WTC11 (cell line): ENCODE measurements around the gene SLC29A1. TPM values are rescaled to one million over a fixed set of nuclear protein-coding genes. Genes with fewer than 3 reads are reported as not detected.

Experiments used
- ATAC-seq: fragments of 200-7000 bp; cut with Tn5 transposase; 2 replicates; pipeline ENCODE4 v1.10.0; 2021; ENCODE audit warnings: mild to moderate bottlenecking, moderate library complexity
- CTCF ChIA-PET: fragments of 300-600 bp; sonication (Branson Sonifier 250); formaldehyde crosslinking; loops from one replicate; lab custom pipeline; 2021; ENCODE audit warnings: antibody characterized with exemption; lab: Charles Lee
- POLR2A ChIA-PET: fragments of 350-600 bp; sonication (Branson Sonifier 250); formaldehyde crosslinking; loops from one replicate; lab custom pipeline; 2021; ENCODE audit warnings: antibody characterized with exemption; lab: Charles Lee
- DNase-seq: peaks from one replicate; pipeline ENCODE4 v3.0.0; 2021; ENCODE audit warnings: low spot score
- H3K27ac Mint-ChIP-seq: 2 replicates; pipeline ENCODE4 v1.8.0; 2021; ENCODE audit warnings: mixed read lengths
- H3K27me3 Mint-ChIP-seq: 2 replicates; pipeline ENCODE4 v1.8.0; 2021; ENCODE audit warnings: low read depth, mild to moderate bottlenecking, moderate library complexity, mixed read lengths
- H3K36me3 Mint-ChIP-seq: 2 replicates; pipeline ENCODE4 v1.8.0; 2021; ENCODE audit warnings: mixed read lengths
- H3K4me1 Mint-ChIP-seq: 2 replicates; pipeline ENCODE4 v1.8.0; 2022; ENCODE audit warnings: mixed read lengths
- H3K4me3 Mint-ChIP-seq: 2 replicates; pipeline ENCODE4 v1.8.0; 2021; ENCODE audit warnings: mild to moderate bottlenecking, moderate library complexity, mixed read lengths
- H3K9me3 Mint-ChIP-seq: 2 replicates; pipeline ENCODE4 v1.8.0; 2021; ENCODE audit warnings: mixed read lengths
- GABPB1 ChIP-seq: sonication (generic); formaldehyde crosslinking; IDR thresholded peaks from 2 replicates; pipeline ENCODE4 v1.8.1; 2023; ENCODE audit warnings: mild to moderate bottlenecking, missing genetic modification reagents
- JAZF1 ChIP-seq: fragments of 250-450 bp; sonication (Bioruptor Pico); IDR thresholded peaks from 2 replicates; pipeline ENCODE4 v1.9.0; 2021; ENCODE audit warnings: moderate library complexity, mild to moderate bottlenecking, inconsistent platforms
- PRRX2 ChIP-seq: fragments of 250-450 bp; sonication (Bioruptor Pico); IDR thresholded peaks from 2 replicates; pipeline ENCODE4 v1.8.0; 2021; ENCODE audit warnings: mild to moderate bottlenecking
- TCF7 ChIP-seq: sonication (generic); formaldehyde crosslinking; IDR thresholded peaks from 2 replicates; pipeline ENCODE4 v1.8.0; 2022; ENCODE audit warnings: mild to moderate bottlenecking, low read depth, missing genetic modification reagents, moderate library complexity
- TEAD4 ChIP-seq: sonication (generic); formaldehyde crosslinking; IDR thresholded peaks from 2 replicates; pipeline ENCODE4 v1.8.0; 2022; ENCODE audit warnings: mild to moderate bottlenecking, missing genetic modification reagents
- ZBTB21 ChIP-seq: sonication (generic); formaldehyde crosslinking; IDR thresholded peaks from 2 replicates; pipeline ENCODE4 v1.8.1; 2023; ENCODE audit warnings: mild to moderate bottlenecking, missing genetic modification reagents, borderline replicate concordance
- ZNF423 ChIP-seq: fragments of 250-450 bp; sonication (Bioruptor Pico); IDR thresholded peaks from 2 replicates; pipeline ENCODE4 v2.1.2; 2022; ENCODE audit warnings: mild to moderate bottlenecking, moderate library complexity
- total RNA-seq: library from RNA; stranded (reverse); gene quantifications from 3 replicates; pipeline ENCODE4 v1.2.3, GENCODE V29; 2021
- TF ChIP-seq, protein P1 (sequence below): sonication (generic); formaldehyde crosslinking; IDR thresholded peaks from 2 replicates; pipeline ENCODE4 v1.8.1; 2023; ENCODE audit warnings: mild to moderate bottlenecking, missing genetic modification reagents
- TF ChIP-seq, protein P2 (sequence below): sonication (generic); formaldehyde crosslinking; IDR thresholded peaks from 2 replicates; pipeline ENCODE4 v1.8.0; 2022; ENCODE audit warnings: missing genetic modification reagents
- TF ChIP-seq, protein P3 (sequence below): sonication (generic); formaldehyde crosslinking; IDR thresholded peaks from 2 replicates; pipeline ENCODE4 v1.8.0; 2023; ENCODE audit warnings: missing genetic modification reagents, mild to moderate bottlenecking, borderline replicate concordance
- TF ChIP-seq, protein P4 (sequence below): fragments of 200-600 bp; IDR thresholded peaks from 2 replicates; pipeline ENCODE4 v1.8.0; 2022; ENCODE audit warnings: antibody characterized with exemption

Gene SLC29A1
- total RNA-seq, 1 experiment from 2014 or later: 139 TPM

DNA sequence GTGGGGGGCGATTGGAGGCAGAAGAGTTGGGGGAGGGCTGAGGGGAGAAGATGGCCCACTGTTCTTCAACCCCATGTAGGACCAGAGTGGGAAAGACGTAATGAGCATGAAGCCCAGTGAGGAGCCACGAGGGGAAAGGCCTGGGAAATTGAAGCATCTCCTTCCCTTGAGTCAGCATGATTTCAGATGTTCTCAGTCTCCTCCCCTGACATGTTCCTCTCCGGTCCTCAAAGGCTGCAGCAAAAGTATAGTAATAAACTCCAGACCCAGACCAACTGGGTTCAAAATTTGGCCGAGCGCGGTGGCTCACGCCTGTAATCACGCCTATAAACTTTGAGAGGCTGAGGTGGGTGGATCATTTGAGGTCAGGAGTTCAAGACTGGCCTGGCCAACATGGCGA, 43.9 kb downstream of the SLC29A1 start:
- Mint-ChIP-seq H3K36me3 (no peaks in the 10 kb centered on the region), H3K27me3 (peaks cover 28% of the 10 kb centered on the region), H3K9me3 (no peaks in the 10 kb centered on the region), H3K4me1 (peaks cover 52% of the 10 kb centered on the region), H3K4me3 (no peak overlapping the region), H3K27ac (no peak overlapping the region)
- ChIA-PET CTCF (interaction anchor here (1.1 to 6.3 kb wide), 12 partner anchors 24 to 497 kb away, joined by 3 to 109 read pairs (median 8); partner anchors contain the start of genes AARS2, SPATS1 and VEGFA), POLR2A (no interaction called here)
- DNase-seq (no peak), ATAC-seq (no peak)
- TF ChIP-seq PRRX2 (CRISPR knock-in tag) (no peak), TCF7 (CRISPR knock-in tag) (no peak), ZNF423 (CRISPR knock-in tag) (no peak), JAZF1 (no peak), TEAD4 (CRISPR knock-in tag) (no peak)
- TF ChIP-seq, protein P1, sequence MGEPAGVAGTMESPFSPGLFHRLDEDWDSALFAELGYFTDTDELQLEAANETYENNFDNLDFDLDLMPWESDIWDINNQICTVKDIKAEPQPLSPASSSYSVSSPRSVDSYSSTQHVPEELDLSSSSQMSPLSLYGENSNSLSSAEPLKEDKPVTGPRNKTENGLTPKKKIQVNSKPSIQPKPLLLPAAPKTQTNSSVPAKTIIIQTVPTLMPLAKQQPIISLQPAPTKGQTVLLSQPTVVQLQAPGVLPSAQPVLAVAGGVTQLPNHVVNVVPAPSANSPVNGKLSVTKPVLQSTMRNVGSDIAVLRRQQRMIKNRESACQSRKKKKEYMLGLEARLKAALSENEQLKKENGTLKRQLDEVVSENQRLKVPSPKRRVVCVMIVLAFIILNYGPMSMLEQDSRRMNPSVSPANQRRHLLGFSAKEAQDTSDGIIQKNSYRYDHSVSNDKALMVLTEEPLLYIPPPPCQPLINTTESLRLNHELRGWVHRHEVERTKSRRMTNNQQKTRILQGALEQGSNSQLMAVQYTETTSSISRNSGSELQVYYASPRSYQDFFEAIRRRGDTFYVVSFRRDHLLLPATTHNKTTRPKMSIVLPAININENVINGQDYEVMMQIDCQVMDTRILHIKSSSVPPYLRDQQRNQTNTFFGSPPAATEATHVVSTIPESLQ (CRISPR knock-in tag): no peak
- TF ChIP-seq, protein P2, sequence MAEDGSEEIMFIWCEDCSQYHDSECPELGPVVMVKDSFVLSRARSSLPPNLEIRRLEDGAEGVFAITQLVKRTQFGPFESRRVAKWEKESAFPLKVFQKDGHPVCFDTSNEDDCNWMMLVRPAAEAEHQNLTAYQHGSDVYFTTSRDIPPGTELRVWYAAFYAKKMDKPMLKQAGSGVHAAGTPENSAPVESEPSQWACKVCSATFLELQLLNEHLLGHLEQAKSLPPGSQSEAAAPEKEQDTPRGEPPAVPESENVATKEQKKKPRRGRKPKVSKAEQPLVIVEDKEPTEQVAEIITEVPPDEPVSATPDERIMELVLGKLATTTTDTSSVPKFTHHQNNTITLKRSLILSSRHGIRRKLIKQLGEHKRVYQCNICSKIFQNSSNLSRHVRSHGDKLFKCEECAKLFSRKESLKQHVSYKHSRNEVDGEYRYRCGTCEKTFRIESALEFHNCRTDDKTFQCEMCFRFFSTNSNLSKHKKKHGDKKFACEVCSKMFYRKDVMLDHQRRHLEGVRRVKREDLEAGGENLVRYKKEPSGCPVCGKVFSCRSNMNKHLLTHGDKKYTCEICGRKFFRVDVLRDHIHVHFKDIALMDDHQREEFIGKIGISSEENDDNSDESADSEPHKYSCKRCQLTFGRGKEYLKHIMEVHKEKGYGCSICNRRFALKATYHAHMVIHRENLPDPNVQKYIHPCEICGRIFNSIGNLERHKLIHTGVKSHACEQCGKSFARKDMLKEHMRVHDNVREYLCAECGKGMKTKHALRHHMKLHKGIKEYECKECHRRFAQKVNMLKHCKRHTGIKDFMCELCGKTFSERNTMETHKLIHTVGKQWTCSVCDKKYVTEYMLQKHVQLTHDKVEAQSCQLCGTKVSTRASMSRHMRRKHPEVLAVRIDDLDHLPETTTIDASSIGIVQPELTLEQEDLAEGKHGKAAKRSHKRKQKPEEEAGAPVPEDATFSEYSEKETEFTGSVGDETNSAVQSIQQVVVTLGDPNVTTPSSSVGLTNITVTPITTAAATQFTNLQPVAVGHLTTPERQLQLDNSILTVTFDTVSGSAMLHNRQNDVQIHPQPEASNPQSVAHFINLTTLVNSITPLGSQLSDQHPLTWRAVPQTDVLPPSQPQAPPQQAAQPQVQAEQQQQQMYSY (CRISPR knock-in tag): no peak
- TF ChIP-seq, protein P3, sequence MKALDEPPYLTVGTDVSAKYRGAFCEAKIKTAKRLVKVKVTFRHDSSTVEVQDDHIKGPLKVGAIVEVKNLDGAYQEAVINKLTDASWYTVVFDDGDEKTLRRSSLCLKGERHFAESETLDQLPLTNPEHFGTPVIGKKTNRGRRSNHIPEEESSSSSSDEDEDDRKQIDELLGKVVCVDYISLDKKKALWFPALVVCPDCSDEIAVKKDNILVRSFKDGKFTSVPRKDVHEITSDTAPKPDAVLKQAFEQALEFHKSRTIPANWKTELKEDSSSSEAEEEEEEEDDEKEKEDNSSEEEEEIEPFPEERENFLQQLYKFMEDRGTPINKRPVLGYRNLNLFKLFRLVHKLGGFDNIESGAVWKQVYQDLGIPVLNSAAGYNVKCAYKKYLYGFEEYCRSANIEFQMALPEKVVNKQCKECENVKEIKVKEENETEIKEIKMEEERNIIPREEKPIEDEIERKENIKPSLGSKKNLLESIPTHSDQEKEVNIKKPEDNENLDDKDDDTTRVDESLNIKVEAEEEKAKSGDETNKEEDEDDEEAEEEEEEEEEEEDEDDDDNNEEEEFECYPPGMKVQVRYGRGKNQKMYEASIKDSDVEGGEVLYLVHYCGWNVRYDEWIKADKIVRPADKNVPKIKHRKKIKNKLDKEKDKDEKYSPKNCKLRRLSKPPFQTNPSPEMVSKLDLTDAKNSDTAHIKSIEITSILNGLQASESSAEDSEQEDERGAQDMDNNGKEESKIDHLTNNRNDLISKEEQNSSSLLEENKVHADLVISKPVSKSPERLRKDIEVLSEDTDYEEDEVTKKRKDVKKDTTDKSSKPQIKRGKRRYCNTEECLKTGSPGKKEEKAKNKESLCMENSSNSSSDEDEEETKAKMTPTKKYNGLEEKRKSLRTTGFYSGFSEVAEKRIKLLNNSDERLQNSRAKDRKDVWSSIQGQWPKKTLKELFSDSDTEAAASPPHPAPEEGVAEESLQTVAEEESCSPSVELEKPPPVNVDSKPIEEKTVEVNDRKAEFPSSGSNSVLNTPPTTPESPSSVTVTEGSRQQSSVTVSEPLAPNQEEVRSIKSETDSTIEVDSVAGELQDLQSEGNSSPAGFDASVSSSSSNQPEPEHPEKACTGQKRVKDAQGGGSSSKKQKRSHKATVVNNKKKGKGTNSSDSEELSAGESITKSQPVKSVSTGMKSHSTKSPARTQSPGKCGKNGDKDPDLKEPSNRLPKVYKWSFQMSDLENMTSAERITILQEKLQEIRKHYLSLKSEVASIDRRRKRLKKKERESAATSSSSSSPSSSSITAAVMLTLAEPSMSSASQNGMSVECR (CRISPR knock-in tag): no peak

DNA sequence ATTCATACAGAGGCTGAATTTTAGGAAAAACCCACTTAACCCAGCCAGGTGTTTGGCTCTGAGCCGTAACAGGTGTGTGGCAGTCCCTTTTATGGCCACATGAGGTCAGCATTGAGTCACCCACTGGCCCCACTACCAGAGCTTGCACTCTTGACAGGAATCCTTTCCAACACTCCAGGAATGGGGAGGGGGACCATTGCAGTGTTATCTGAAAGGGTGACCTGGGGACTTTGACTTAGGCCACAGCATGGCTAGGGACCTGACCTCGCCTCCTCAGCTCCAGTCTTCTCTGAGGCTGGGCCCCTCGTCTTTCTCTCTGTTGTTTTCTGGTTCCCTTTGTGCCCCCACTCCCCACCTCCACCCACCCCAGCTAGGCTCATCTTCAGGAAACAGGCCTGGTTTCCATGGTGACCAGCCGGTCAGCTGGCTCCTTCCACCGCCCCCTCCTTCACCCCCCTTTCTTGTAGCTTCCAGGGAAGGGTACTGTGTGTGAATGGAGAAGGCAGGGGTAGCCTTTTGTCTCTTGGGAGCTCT, 44.8 kb downstream of the SLC29A1 start:
- Mint-ChIP-seq H3K9me3 (no peaks in the 10 kb centered on the region), H3K4me3 (0 out of 2 replicates have a peak overlapping the region, but pooled peaks have one; percentile 3), H3K36me3 (no peaks in the 10 kb centered on the region), H3K4me1 (peaks cover 48% of the 10 kb centered on the region), H3K27me3 (peaks cover 31% of the 10 kb centered on the region), H3K27ac (no peak overlapping the region)
- DNase-seq: peak; percentile 86
- POLR2A ChIA-PET: interaction anchor here (1.3 to 1.6 kb wide), 3 partner anchors 11 to 22 kb away, joined by 3 to 5 read pairs (median 5); partner anchors contain the start of gene HSP90AB1
- TF ChIP-seq, protein P4, sequence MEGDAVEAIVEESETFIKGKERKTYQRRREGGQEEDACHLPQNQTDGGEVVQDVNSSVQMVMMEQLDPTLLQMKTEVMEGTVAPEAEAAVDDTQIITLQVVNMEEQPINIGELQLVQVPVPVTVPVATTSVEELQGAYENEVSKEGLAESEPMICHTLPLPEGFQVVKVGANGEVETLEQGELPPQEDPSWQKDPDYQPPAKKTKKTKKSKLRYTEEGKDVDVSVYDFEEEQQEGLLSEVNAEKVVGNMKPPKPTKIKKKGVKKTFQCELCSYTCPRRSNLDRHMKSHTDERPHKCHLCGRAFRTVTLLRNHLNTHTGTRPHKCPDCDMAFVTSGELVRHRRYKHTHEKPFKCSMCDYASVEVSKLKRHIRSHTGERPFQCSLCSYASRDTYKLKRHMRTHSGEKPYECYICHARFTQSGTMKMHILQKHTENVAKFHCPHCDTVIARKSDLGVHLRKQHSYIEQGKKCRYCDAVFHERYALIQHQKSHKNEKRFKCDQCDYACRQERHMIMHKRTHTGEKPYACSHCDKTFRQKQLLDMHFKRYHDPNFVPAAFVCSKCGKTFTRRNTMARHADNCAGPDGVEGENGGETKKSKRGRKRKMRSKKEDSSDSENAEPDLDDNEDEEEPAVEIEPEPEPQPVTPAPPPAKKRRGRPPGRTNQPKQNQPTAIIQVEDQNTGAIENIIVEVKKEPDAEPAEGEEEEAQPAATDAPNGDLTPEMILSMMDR: peak; percentile 89
- TF ChIP-seq ZBTB21 (CRISPR knock-in tag): no peak
- TF ChIP-seq GABPB1 (CRISPR knock-in tag): peak; percentile 36; the same call in 1 of the 2 replicates
- peak; percentile 34 for ATAC-seq
- CTCF ChIA-PET: interaction anchor here (0.6 to 6.3 kb wide), 35 partner anchors 10 to 1176 kb away, joined by 3 to 109 read pairs (median 4); partner anchors contain the start of genes AARS2, HSP90AB1, MRPL14 and SLC29A1
